ENCODE measurements around the gene TLN1.

The TLN1 gene

DNA sequence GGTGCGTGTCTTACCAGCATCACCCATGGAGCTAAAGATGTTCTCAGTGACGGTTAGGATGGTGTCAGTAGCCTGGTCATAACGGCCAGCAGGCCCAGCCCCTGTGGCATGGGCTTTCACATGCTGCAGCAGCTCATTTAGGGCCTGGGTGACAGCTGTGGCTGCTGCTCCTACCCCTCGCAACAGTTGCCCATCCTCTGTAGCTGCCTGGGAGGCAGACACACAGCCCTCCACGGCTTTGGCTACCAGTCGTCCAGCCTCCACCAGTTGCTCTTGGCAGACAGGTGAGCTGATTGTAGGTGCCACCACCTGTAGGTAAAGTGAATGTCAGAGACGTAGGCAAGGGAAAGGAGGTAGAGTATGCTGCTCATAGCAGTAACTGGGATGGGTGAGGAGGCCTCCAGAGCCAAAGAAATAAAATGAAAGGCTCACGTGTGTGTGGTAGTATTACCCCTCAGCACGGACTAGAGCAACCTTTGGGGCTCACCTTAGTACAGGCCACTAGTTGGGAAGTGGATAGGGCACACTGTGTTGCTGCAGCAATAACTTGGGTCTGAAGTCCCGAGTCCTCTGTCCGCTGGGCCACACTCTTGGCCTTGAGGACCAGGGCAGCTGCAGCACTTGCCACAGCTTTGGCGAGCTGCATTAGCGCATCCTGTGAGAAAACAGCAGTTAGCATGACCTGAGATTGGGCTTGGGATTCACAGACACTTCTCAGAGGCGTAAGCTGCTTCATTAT, 14.7 kb downstream of the TLN1 start:
- no peak for DNase-seq (ENCODE audit: low read depth)
- TF ChIP-seq, protein P1, sequence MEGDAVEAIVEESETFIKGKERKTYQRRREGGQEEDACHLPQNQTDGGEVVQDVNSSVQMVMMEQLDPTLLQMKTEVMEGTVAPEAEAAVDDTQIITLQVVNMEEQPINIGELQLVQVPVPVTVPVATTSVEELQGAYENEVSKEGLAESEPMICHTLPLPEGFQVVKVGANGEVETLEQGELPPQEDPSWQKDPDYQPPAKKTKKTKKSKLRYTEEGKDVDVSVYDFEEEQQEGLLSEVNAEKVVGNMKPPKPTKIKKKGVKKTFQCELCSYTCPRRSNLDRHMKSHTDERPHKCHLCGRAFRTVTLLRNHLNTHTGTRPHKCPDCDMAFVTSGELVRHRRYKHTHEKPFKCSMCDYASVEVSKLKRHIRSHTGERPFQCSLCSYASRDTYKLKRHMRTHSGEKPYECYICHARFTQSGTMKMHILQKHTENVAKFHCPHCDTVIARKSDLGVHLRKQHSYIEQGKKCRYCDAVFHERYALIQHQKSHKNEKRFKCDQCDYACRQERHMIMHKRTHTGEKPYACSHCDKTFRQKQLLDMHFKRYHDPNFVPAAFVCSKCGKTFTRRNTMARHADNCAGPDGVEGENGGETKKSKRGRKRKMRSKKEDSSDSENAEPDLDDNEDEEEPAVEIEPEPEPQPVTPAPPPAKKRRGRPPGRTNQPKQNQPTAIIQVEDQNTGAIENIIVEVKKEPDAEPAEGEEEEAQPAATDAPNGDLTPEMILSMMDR (IDR thresholded peaks at IDR 0.05; ENCODE audit: insufficient read depth, low read depth, low read length, missing control alignments) = no peak
- no peak overlapping the region for H3K4me3 ChIP-seq (ENCODE audit: low read depth, low read length)

DNA sequence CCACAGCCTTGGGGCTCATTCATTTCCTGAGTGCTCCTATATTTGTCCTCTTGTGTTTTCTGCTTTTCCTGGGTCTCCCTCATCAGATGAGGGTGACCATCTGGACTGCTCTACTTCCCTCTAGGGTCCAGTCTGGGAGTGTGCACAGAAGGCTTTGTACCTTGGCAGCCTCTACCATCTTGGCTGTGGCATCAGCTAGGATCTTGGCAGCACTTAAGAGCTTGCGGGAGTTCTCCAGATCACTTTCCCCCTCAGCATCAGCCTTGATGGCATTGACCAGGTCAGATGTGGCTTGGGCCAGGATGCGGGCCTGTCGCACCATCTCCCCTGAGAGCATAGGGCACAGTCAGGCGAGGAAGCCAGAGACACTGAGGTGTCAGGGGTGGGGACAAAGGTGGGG, 15.8 kb downstream of the TLN1 start:
- TF ChIP-seq, protein P1 (IDR thresholded peaks at IDR 0.05; ENCODE audit: insufficient read depth, low read depth, low read length, missing control alignments) = no peak
- no peak overlapping the region for H3K4me3 ChIP-seq (ENCODE audit: low read depth, low read length)
- no peak for DNase-seq (ENCODE audit: low read depth)

DNA sequence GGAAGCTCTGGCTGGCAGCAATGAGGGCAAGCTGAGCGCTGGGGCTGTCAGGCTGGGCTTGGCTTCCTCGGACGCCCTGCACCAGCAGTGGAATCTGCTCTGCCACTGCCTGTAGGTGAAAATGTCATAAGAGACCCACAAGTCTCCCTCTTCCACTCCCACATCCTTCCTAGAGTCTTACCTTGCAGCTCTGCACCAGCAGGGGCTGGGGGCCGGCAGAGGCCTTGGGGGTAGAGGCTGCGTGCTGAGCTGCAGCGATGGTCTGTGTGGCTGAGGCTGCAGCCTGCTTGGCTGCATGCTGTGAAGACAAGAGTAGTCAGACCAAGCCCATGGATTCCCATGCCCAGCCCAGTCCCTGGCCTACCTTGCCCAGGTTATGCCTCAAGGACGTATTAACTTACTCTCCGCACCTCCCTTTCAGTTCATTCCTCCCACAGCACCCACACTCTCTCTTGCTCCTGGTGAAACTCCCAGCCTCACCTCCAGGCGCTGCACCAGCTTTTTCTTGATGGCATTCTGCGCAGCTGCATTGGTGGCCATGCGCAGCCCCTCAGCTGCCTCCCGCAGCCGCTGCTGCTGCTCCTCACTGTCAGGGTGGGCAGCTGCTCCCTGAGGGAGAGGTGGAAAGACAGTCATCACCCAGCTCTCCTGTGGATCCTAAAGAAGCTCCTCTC, 17.3 kb downstream of the TLN1 start:
- no peak for DNase-seq (ENCODE audit: low read depth)
- TF ChIP-seq, protein P1 (IDR thresholded peaks at IDR 0.05; ENCODE audit: insufficient read depth, low read depth, low read length, missing control alignments) = no peak
- H3K4me3 ChIP-seq (ENCODE audit: low read depth, low read length) = no peak overlapping the region

DNA sequence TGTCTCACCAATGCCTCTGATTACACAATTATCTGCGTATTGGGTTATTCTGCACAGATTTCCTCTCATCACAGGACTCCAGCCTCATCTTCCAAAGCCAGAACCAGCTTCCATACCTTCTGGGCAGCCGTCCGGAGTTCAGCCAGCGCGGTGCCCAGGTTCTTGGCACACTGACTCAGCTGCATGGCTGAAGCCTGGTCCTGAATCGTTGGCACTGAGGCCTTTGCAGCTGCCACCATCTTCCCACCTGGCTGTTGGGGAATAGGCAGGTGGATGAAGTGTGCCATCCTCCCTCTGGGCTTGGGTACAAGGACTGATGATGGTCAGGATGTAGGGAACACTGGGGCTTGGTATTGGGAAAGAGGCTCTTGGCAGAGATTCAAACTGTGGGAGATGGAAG, 17.9 kb downstream of the TLN1 start:
- H3K4me3 ChIP-seq (ENCODE audit: low read depth, low read length) = no peak overlapping the region
- TF ChIP-seq, protein P1 (IDR thresholded peaks at IDR 0.05; ENCODE audit: insufficient read depth, low read depth, low read length, missing control alignments) = no peak
- no peak for DNase-seq (ENCODE audit: low read depth)

DNA sequence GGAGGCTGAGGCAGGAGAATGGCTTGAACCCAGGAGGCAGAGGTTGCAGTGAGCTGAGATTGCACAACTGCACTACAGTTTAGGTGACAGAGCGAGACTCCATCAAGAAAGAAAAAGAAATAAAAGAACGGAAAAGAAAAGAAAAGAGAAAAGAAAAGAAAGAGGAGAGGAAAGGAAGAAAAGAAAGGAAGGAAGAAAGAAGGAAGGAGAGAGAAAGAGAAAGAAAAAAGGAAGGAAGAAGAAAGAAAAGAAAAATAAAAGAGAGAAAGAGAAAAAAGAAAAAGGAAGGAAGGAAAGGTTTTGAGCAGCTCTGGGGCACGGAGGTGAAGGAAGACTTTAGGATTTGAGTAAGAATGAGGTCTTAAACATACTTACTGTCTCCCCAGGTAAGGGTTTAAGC, 18.4 kb downstream of the TLN1 start:
- no peak overlapping the region for H3K4me3 ChIP-seq (ENCODE audit: low read depth, low read length)
- TF ChIP-seq, protein P1 (IDR thresholded peaks at IDR 0.05; ENCODE audit: insufficient read depth, low read depth, low read length, missing control alignments) = no peak

DNA sequence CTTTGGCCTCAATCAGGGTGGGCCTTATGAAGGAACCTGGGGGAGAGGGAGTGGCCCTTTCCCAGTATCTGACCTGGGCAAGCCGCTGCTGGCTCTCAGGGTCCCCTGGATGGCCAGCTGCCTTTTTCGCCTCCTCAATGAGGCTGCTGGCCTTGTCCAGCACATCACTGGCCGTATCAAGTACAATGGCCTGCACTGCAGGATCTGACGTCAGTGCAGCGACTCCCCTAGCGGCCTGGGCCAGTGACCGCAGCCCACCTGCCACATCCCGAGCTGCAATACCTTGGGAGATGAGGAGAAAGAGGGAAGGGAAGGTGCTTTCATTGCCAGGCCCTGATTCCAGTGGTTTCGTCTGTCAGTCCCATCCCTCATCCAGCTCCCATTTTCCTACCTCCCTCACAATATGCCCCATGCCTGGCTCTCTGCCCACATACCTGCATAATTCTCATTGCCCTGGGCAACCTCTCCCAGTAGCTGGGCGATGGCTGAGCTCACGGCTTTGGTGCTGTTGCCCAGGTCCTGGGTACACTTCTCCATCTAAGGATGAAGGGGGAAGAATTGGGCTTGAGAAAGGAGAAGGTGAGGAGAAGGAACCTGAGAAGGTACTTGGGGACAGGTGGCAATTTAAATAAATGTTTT, 19.1 kb downstream of the TLN1 start:
- no peak overlapping the region for H3K4me3 ChIP-seq (ENCODE audit: low read depth, low read length)
- no peak for DNase-seq (ENCODE audit: low read depth)
- TF ChIP-seq, protein P1 (IDR thresholded peaks at IDR 0.05; ENCODE audit: insufficient read depth, low read depth, low read length, missing control alignments) = no peak

More for the DNA sequence above, 18.4 kb downstream of the TLN1 start:
- DNase-seq (ENCODE audit: low read depth) = no peak

Measured in GM12865 (cell line).